ENCODE data around the gene AP1S1.
A peak's percentile ranks its signal among the peaks of the same experiment; 100 is the strongest.
"Not testable (repeated sequence)": the region's sequence is repeated elsewhere in the genome, so short reads cannot be mapped to it uniquely, and the experiment has no call there.

AP1S1 gene

GRCh38 chr7:101153969-101154692 lies at the start of gene AP1S1:
Gene AP1S1, plus strand, starts transcription at chr7:101154476. Its CDS starts 39 bp downstream, at chr7:101154515.
- peak; percentile 94 for DNase-seq

- DNase-seq: no peak
Measured at GRCh38 chr7:101104799-101105198, 49.5 kb upstream of the AP1S1 start.

GRCh38 chr7:101105248-101105647 lies 49.0 kb upstream of the AP1S1 start:
- not testable (repeated sequence) for DNase-seq

GRCh38 chr7:101106386-101106785 lies 47.9 kb upstream of the AP1S1 start:
- DNase-seq: no peak

- DNase-seq: peak; percentile 51
Measured at GRCh38 chr7:101108330-101108857, 45.9 kb upstream of the AP1S1 start.

GRCh38 chr7:101108961-101109360 lies 45.3 kb upstream of the AP1S1 start:
- DNase-seq: no peak

- DNase-seq: no peak
Measured at GRCh38 chr7:101109368-101109767, 44.9 kb upstream of the AP1S1 start.

GRCh38 chr7:101111261-101111660 lies 43.0 kb upstream of the AP1S1 start:
- no peak for DNase-seq

GRCh38 chr7:101112233-101112632 lies 42.0 kb upstream of the AP1S1 start:
- no peak for DNase-seq

- not testable (repeated sequence) for DNase-seq
Measured at GRCh38 chr7:101113140-101113539, 41.1 kb upstream of the AP1S1 start.

- DNase-seq: no peak
Measured at GRCh38 chr7:101113836-101114235, 40.4 kb upstream of the AP1S1 start.

- DNase-seq: peak; percentile 55
Measured at GRCh38 chr7:101114492-101114891, 39.8 kb upstream of the AP1S1 start.

GRCh38 chr7:101115215-101115614 lies 39.1 kb upstream of the AP1S1 start:
- DNase-seq: no peak

- DNase-seq: no peak
Measured at GRCh38 chr7:101116898-101117297, 37.4 kb upstream of the AP1S1 start.

- no peak for DNase-seq
Measured at GRCh38 chr7:101118856-101119255, 35.4 kb upstream of the AP1S1 start.

GRCh38 chr7:101119876-101120275 lies 34.4 kb upstream of the AP1S1 start:
- DNase-seq: no peak

GRCh38 chr7:101120315-101120714 lies 34.0 kb upstream of the AP1S1 start:
- DNase-seq: no peak

- DNase-seq: not testable (repeated sequence)
Measured at GRCh38 chr7:101121631-101121990, 32.7 kb upstream of the AP1S1 start.

- peak; percentile 100 for DNase-seq
Measured at GRCh38 chr7:101121991-101122932, 32.0 kb upstream of the AP1S1 start.

- no peak for DNase-seq
Measured at GRCh38 chr7:101122933-101123702, 31.2 kb upstream of the AP1S1 start.

GRCh38 chr7:101123703-101124068 lies 30.6 kb upstream of the AP1S1 start:
- no peak for DNase-seq

GRCh38 chr7:101124376-101125056 lies 29.8 kb upstream of the AP1S1 start:
- peak; percentile 67 for DNase-seq
